SK-N-MC (cell line): ENCODE measurements around the gene PPP1R7.

Experiments used
- EZH2 ChIP-seq: fragments of 200-600 bp; sonication (generic); IDR thresholded peaks from one replicate; pipeline ENCODE4 v1.6.1; 2017; ENCODE audit warnings: antibody characterized with exemption
- FOXP2 ChIP-seq: optimal IDR thresholded peaks from 2 replicates; pipeline ENCODE3; 2011; ENCODE audit warnings: mild to moderate bottlenecking, moderate library complexity; ENCODE audit not compliant: insufficient read depth; ENCODE audit errors: extremely low read length, control extremely low read depth
- POLR2AphosphoS5 ChIP-seq: IDR thresholded peaks from 2 replicates; pipeline ENCODE4 v1.6.1; 2012; ENCODE audit warnings: mild to moderate bottlenecking, low read depth, low read length, borderline replicate concordance

DNA sequence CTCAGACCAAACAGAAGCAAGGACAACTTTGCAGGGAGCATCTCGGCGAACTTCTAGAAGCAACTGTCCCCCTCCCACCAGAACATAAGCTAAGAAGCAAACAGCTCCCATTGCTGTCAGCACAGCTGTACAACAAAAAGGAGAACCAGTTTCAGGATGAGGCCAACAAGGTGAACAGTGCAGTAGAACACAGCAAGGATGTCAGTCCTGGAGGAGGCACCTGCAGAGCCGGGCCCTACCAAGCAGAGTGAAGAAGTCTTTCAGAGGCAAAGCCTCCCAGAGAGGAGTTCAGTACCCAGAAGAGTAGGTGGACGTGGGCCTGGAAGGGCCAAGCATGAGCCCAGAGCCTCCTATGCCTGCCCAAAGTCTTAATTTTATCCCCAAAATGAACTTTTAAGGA, 2.0 kb upstream of the PPP1R7 start:
- TF ChIP-seq POLR2AphosphoS5 (no peak), EZH2 (no peak), FOXP2 (no peak)
